Measurements from ENCODE around the gene MGAT4A.

GRCh38 chr2:98717621-98718020 lies 13.3 kb downstream of the MGAT4A start:
- TF ChIP-seq HCFC1 (IDR thresholded peaks at IDR 0.05; ENCODE audit: low read length) (no peak), SMAD1 (IDR thresholded peaks at IDR 0.05; ENCODE audit: low read depth, partially characterized antibody) (no peak), POLR2A (IDR thresholded peaks at IDR 0.05; ENCODE audit: low read depth, low read length) (no peak), POLR2AphosphoS2 (IDR thresholded peaks at IDR 0.05; ENCODE audit: low read depth, low read length) (no peak), IRF3 (IDR thresholded peaks at IDR 0.05) (no peak), SMC3 (IDR thresholded peaks at IDR 0.05; ENCODE audit: borderline replicate concordance, low read length) (no peak), NRF1 (conservative IDR thresholded peaks at IDR 0.05; ENCODE audit: low read depth, low read length) (no peak), FOS (IDR thresholded peaks at IDR 0.05; ENCODE audit: borderline replicate concordance, extremely low read depth, insufficient read length) (no peak), CEBPB (IDR thresholded peaks at IDR 0.05; ENCODE audit: borderline replicate concordance in 1 of 2, low read depth in 2 of 2, low read length in 2 of 2) (no peak), CTCF (IDR thresholded peaks at IDR 0.05 in 2 of 3, conservative IDR thresholded peaks at IDR 0.05 in 1 of 3; ENCODE audit: control insufficient read depth in 2 of 3, extremely low read depth in 1 of 3, insufficient read depth in 1 of 3, low read depth in 3 of 3, low read length in 3 of 3) (no peak), E2F8 (IDR thresholded peaks at IDR 0.05; ENCODE audit: low read depth, partially characterized antibody) (no peak), TAF1 (IDR thresholded peaks at IDR 0.05; ENCODE audit: borderline replicate concordance, low read depth, low read length) (no peak), EGR1 (IDR thresholded peaks at IDR 0.05; ENCODE audit: borderline replicate concordance in 1 of 2, low read depth in 2 of 2, low read length in 2 of 2) (no peak)

Data from GM12878 (cell line).